Liver (tissue), 9 donors: ENCODE data around the gene IFRD2. TPM values are rescaled to one million over a fixed set of nuclear protein-coding genes. Genes with fewer than 3 reads are reported as not detected.

Experiments used
- DNase-seq: peaks from one replicate; pipeline ENCODE4 v3.0.0-alpha.2; 2017; ENCODE audit warnings: low spot score
- H3K27ac ChIP-seq, 2 donors: one replicate each; pipeline ENCODE4 v1.7.0; 2013; ENCODE audit warnings: inconsistent platforms in 2 of 2, low read length in 2 of 2, control low read depth in 1 of 2, low read depth in 1 of 2, mild to moderate bottlenecking in 1 of 2
- H3K27me3 ChIP-seq, 4 donors: one replicate each; pipeline versions ENCODE4 v1.6.1 to v1.7.0; 2013; ENCODE audit warnings: low read length in 3 of 4, inconsistent platforms in 1 of 4, mild to moderate bottlenecking in 1 of 4, moderate library complexity in 1 of 4; ENCODE audit not compliant: control insufficient read depth in 4 of 4, insufficient read depth in 4 of 4
- H3K36me3 ChIP-seq, 4 donors: one replicate each; pipeline versions ENCODE4 v1.6.1 to v1.7.0; 2013; ENCODE audit warnings: low read length in 3 of 4, mild to moderate bottlenecking in 3 of 4, low read depth in 1 of 4, moderate library complexity in 1 of 4; ENCODE audit not compliant: control insufficient read depth in 4 of 4, insufficient read depth in 3 of 4
- H3K4me1 ChIP-seq, 4 donors: one replicate each; pipeline versions ENCODE4 v1.6.1 to v1.7.0; 2013; ENCODE audit warnings: low read length in 3 of 4, mild to moderate bottlenecking in 3 of 4, moderate library complexity in 1 of 4; ENCODE audit not compliant: control insufficient read depth in 4 of 4, insufficient read depth in 4 of 4
- H3K4me3 ChIP-seq, 3 donors: one replicate each; pipeline versions ENCODE4 v1.6.1 to v1.7.0; 2013; ENCODE audit warnings: low read length in 3 of 3, control low read depth in 1 of 3, low read depth in 1 of 3, mild to moderate bottlenecking in 1 of 3
- H3K9ac ChIP-seq, 2 donors: one replicate each; pipeline ENCODE4 v1.7.0; 2013; ENCODE audit warnings: low read length in 2 of 2, mild to moderate bottlenecking in 2 of 2, moderate library complexity in 2 of 2, control low read depth in 1 of 2, low read depth in 1 of 2
- H3K9me3 ChIP-seq, 4 donors: one replicate each; pipeline versions ENCODE4 v1.6.1 to v1.7.0; 2013; ENCODE audit warnings: low read length in 3 of 4; ENCODE audit not compliant: control insufficient read depth in 4 of 4
- EGR1 ChIP-seq, 2 donors: IDR thresholded peaks; 2 replicates each; pipeline ENCODE4 v1.6.1; 2016 to 2018; ENCODE audit warnings: antibody characterized with exemption in 2 of 2, low read depth in 2 of 2
- FOXA1 ChIP-seq: IDR thresholded peaks from 2 replicates; pipeline ENCODE4 v1.6.1; 2016; ENCODE audit warnings: antibody characterized with exemption
- FOXA2 ChIP-seq: IDR thresholded peaks from 2 replicates; pipeline ENCODE4 v1.6.1; 2016; ENCODE audit warnings: antibody characterized with exemption
- GABPA ChIP-seq, 2 donors: IDR thresholded peaks in 1 of 2; conservative IDR thresholded peaks in 1 of 2; 2 replicates each; pipeline ENCODE4 v1.6.1; 2016; ENCODE audit warnings: antibody characterized with exemption in 2 of 2, mild to moderate bottlenecking in 1 of 2, moderate library complexity in 1 of 2
- HNF4A ChIP-seq, 2 donors: conservative IDR thresholded peaks; 2 replicates each; pipeline ENCODE4 v1.6.1; 2016; ENCODE audit warnings: antibody characterized with exemption in 2 of 2, mild to moderate bottlenecking in 2 of 2
- JUND ChIP-seq, 2 donors: IDR thresholded peaks; 2 replicates each; pipeline ENCODE4 v1.6.1; 2016; ENCODE audit warnings: antibody characterized with exemption in 2 of 2
- RAD21 ChIP-seq, 2 donors: IDR thresholded peaks; 2 replicates each; pipeline ENCODE4 v1.6.1; 2016; ENCODE audit warnings: antibody characterized with exemption in 2 of 2, mild to moderate bottlenecking in 2 of 2
- RXRA ChIP-seq, 2 donors: IDR thresholded peaks; 2 replicates each; pipeline ENCODE4 v1.6.1; 2017 to 2018; ENCODE audit warnings: antibody characterized with exemption in 2 of 2, mild to moderate bottlenecking in 1 of 2
- SP1 ChIP-seq: IDR thresholded peaks from 2 replicates; pipeline ENCODE4 v1.6.1; 2018; ENCODE audit warnings: antibody characterized with exemption, mild to moderate bottlenecking
- YY1 ChIP-seq: IDR thresholded peaks from 2 replicates; pipeline ENCODE4 v1.6.1; 2016; ENCODE audit warnings: antibody characterized with exemption, mild to moderate bottlenecking
- WGBS: extraction: QIAGEN DNeasy Blood & Tissue Kit; methylation state at CpG from one replicate; pipeline ENCODE4 v1.1.7; 2013; 5-methylcytosine and 5-hydroxymethylcytosine counted together
- polyA plus RNA-seq, 2 donors: library from polyadenylated mRNA; stranded (reverse) in 1 of 2; unstranded in 1 of 2; fragments of 200-250 nt in 1 of 2; fragments of >200 nt in 1 of 2; fragmentation: Nextera tagmentation in 1 of 2; extraction: Ambion mirVana in 1 of 2; gene quantifications; one replicate each; pipeline versions ENCODE4 v1.2.1 to v1.2.3, GENCODE V29; 2013 to 2015
- total RNA-seq, 2 donors: library from RNA; depleted of rRNA; stranded (reverse); fragments of >200 nt; gene quantifications; one replicate each; pipeline ENCODE4 v1.2.3, GENCODE V29; 2014
- TF ChIP-seq, protein P1 (sequence below): IDR thresholded peaks from 2 replicates; pipeline ENCODE4 v1.6.1; 2016; ENCODE audit warnings: antibody characterized with exemption
- TF ChIP-seq, protein P2 (sequence below): IDR thresholded peaks from 2 replicates; pipeline ENCODE4 v1.6.1; 2016; ENCODE audit warnings: antibody characterized with exemption
- TF ChIP-seq, protein P3 (sequence below): IDR thresholded peaks from 2 replicates; pipeline ENCODE4 v1.6.1; 2016; ENCODE audit warnings: antibody characterized with exemption
- TF ChIP-seq, protein P4 (sequence below): IDR thresholded peaks from 2 replicates; pipeline ENCODE4 v1.6.1; 2016; ENCODE audit warnings: antibody characterized with exemption, mild to moderate bottlenecking
- TF ChIP-seq, protein P5 (sequence below): fragments of 150-350 bp; IDR thresholded peaks from 2 replicates; pipeline ENCODE4 v1.5.1; 2017; ENCODE audit warnings: improper control_type of control experiment, low read depth, low read length; ENCODE audit not compliant: missing input control
- donor health status: healthy.
- donor health status: healthy.
- donor health status: healthy.
- donor health status: healthy.
- donor health status: healthy.

IFRD2 gene
- total and polyA plus RNA-seq, 4 donors: 55.7 to 91.2 (median 63.2) TPM

DNA sequence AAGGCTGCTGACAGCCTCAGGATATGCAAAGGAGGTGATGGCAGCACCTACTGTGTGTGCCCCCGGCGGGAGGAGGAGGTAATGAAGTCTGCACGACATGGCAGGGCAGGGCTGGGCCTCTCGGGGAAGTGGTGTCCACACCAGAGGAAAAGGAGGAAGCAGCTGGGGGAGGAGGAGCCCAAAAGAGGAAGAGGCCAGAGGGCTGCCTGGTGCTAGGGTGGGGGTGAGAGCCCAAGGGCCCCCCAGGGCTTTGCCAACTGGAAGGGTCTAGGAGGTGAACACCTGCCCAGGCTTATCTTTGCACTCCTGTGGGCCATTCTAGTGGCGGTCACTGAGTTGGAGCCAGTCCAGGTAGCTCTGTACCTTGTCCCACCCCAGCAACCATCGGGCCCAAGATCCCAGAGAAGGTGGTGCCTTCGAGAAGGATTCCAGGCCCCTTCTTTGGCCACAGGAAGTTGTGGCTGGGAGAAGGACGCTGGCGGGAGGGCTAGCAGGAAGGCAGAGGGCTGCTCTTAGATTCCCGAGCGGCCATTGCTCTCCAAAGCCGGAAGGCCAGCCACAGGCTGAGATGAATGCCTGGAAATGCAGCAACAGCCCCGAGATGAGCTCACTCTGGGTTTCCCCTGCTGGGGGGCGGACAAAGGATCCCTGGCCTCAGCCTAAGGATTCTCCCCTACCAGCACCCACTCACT is 49.2 kb downstream of the IFRD2 start:
- Histone ChIP-seq H3K9ac (no peak overlapping the region), H3K4me3 (no peak overlapping the region), H3K9me3 (no peaks in the 10 kb centered on the region), H3K27ac (peak overlapping the region; percentile 83 to 87), H3K36me3 (no peaks in the 10 kb centered on the region), H3K27me3 (no peaks in the 10 kb centered on the region), H3K4me1 (peaks cover 17 to 90% (median 70%) of the 10 kb centered on the region in 4 donors)
- TF ChIP-seq SP1 (no peak), RXRA (IDR thresholded peaks at IDR 0.05) (peak; percentile 36 to 80), YY1 (peak; percentile 90), FOXA1 (no peak), GABPA (IDR thresholded peaks at IDR 0.05 in 1 of 2, conservative IDR thresholded peaks at IDR 0.05 in 1 of 2) (peak; percentile 13 to 50)
- TF ChIP-seq, protein P1, sequence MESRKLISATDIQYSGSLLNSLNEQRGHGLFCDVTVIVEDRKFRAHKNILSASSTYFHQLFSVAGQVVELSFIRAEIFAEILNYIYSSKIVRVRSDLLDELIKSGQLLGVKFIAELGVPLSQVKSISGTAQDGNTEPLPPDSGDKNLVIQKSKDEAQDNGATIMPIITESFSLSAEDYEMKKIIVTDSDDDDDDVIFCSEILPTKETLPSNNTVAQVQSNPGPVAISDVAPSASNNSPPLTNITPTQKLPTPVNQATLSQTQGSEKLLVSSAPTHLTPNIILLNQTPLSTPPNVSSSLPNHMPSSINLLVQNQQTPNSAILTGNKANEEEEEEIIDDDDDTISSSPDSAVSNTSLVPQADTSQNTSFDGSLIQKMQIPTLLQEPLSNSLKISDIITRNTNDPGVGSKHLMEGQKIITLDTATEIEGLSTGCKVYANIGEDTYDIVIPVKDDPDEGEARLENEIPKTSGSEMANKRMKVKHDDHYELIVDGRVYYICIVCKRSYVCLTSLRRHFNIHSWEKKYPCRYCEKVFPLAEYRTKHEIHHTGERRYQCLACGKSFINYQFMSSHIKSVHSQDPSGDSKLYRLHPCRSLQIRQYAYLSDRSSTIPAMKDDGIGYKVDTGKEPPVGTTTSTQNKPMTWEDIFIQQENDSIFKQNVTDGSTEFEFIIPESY: no peak
- no peak for DNase-seq
- 63% methylated on average over 14 of the region's 14 CpGs for WGBS

DNA sequence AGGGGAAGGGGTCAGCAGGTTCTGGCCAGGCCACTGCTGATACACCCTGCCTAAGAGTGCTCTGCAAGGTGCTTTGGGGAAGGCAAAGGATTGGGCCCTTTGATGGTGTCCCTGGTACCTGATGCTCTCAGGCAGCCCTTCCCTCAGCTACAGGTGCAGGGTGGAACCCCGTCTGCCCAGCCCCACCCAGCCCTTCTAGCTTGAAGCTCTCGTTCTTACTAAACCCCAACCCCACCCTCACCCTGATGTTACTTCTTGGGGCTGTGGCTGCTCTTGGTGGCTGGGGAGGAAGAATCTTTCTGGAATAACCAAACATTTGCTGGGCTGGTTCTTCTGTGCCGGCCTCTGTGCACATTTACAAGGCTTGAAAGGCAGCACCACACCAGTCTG is 49.9 kb downstream of the IFRD2 start:
- Histone ChIP-seq H3K4me1 (peaks cover 18 to 91% (median 72%) of the 10 kb centered on the region in 4 donors), H3K36me3 (no peaks in the 10 kb centered on the region)

More for the DNA sequence above, 49.9 kb downstream of the IFRD2 start:
- 61% methylated on average over 3 of the region's 3 CpGs for WGBS
- no peak overlapping the region for H3K9ac ChIP-seq
- no peaks in the 10 kb centered on the region for H3K9me3 ChIP-seq
- H3K4me3 ChIP-seq: no peak overlapping the region
- H3K27me3 ChIP-seq: no peaks in the 10 kb centered on the region
- peak overlapping the region; percentile 83 to 87 for H3K27ac ChIP-seq
- no peak for DNase-seq
- TF ChIP-seq, protein P2, sequence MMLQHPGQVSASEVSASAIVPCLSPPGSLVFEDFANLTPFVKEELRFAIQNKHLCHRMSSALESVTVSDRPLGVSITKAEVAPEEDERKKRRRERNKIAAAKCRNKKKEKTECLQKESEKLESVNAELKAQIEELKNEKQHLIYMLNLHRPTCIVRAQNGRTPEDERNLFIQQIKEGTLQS: no peak
- TF ChIP-seq EGR1 (IDR thresholded peaks at IDR 0.05; ENCODE audit: low read depth in 2 of 2) (no peak), HNF4A (conservative IDR thresholded peaks at IDR 0.05) (no peak), SP1 (no peak), YY1 (no peak), FOXA1 (no peak), JUND (IDR thresholded peaks at IDR 0.05) (no peak), RXRA (IDR thresholded peaks at IDR 0.05) (no peak), FOXA2 (no peak), RAD21 (IDR thresholded peaks at IDR 0.05) (no peak)
- TF ChIP-seq, protein P3, sequence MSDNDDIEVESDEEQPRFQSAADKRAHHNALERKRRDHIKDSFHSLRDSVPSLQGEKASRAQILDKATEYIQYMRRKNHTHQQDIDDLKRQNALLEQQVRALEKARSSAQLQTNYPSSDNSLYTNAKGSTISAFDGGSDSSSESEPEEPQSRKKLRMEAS: no peak
- TF ChIP-seq, protein P1: no peak
- TF ChIP-seq, protein P4, sequence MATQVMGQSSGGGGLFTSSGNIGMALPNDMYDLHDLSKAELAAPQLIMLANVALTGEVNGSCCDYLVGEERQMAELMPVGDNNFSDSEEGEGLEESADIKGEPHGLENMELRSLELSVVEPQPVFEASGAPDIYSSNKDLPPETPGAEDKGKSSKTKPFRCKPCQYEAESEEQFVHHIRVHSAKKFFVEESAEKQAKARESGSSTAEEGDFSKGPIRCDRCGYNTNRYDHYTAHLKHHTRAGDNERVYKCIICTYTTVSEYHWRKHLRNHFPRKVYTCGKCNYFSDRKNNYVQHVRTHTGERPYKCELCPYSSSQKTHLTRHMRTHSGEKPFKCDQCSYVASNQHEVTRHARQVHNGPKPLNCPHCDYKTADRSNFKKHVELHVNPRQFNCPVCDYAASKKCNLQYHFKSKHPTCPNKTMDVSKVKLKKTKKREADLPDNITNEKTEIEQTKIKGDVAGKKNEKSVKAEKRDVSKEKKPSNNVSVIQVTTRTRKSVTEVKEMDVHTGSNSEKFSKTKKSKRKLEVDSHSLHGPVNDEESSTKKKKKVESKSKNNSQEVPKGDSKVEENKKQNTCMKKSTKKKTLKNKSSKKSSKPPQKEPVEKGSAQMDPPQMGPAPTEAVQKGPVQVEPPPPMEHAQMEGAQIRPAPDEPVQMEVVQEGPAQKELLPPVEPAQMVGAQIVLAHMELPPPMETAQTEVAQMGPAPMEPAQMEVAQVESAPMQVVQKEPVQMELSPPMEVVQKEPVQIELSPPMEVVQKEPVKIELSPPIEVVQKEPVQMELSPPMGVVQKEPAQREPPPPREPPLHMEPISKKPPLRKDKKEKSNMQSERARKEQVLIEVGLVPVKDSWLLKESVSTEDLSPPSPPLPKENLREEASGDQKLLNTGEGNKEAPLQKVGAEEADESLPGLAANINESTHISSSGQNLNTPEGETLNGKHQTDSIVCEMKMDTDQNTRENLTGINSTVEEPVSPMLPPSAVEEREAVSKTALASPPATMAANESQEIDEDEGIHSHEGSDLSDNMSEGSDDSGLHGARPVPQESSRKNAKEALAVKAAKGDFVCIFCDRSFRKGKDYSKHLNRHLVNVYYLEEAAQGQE: no peak
- TF ChIP-seq, protein P5, sequence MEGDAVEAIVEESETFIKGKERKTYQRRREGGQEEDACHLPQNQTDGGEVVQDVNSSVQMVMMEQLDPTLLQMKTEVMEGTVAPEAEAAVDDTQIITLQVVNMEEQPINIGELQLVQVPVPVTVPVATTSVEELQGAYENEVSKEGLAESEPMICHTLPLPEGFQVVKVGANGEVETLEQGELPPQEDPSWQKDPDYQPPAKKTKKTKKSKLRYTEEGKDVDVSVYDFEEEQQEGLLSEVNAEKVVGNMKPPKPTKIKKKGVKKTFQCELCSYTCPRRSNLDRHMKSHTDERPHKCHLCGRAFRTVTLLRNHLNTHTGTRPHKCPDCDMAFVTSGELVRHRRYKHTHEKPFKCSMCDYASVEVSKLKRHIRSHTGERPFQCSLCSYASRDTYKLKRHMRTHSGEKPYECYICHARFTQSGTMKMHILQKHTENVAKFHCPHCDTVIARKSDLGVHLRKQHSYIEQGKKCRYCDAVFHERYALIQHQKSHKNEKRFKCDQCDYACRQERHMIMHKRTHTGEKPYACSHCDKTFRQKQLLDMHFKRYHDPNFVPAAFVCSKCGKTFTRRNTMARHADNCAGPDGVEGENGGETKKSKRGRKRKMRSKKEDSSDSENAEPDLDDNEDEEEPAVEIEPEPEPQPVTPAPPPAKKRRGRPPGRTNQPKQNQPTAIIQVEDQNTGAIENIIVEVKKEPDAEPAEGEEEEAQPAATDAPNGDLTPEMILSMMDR: no peak
